ENCODE results near the gene HBA2. TPM values are rescaled to one million over a fixed set of nuclear protein-coding genes. Genes with fewer than 3 reads are reported as not detected.
A peak's percentile ranks its signal among the peaks of the same experiment; 100 is the strongest.
"Not testable (repeated sequence)": the region's sequence is repeated elsewhere in the genome, so short reads cannot be mapped to it uniquely, and the experiment has no call there.

The HBA2 gene
- total RNA-seq = not detected
- polyA plus RNA-seq (2013, experiment 1 of 2) = 34.7 TPM
- 325 TPM for polyA plus RNA-seq (2013, experiment 2 of 2)
- 0 to 13.1 (median 0.28) reads per million in 172 experiments for total RNA-seq

- H3K36me3 Mint-ChIP-seq (ENCODE audit: low read depth); H3K9me3 ChIP-seq (ENCODE audit: control insufficient read depth in 1 of 2, insufficient read depth in 1 of 2, low read length in 2 of 2); POLR2A ChIA-PET; DNase-seq; CTCF ChIA-PET; H3K27ac Mint-ChIP-seq; H3K36me3 ChIP-seq (ENCODE audit: insufficient read depth, low read length); H3K9me3 Mint-ChIP-seq; intact Hi-C loops (cut with DNase I, micrococcal nuclease); H3K27ac ChIP-seq (ENCODE audit: low read depth in 1 of 2, low read length in 2 of 2); H3K4me1 ChIP-seq (ENCODE audit: insufficient read depth, low read length); H3K4me3 ChIP-seq (ENCODE audit: low read length): not testable (repeated sequence)
- peaks cover 47 to 49% of the 10 kb centered on the region in 2 experiments for H3K27me3 ChIP-seq (ENCODE audit: control insufficient read depth in 1 of 2, insufficient read depth in 2 of 2, low read length in 2 of 2)
- peaks cover 13% of the 10 kb centered on the region for H3K4me1 Mint-ChIP-seq (ENCODE audit: low read depth)
- H3K27me3 Mint-ChIP-seq = peaks cover 71% of the 10 kb centered on the region
- H3K4me3 Mint-ChIP-seq = peak within 1 kb of the TSS; percentile 4
- peak; percentile 47 for ATAC-seq (ENCODE audit: poor library complexity)
Observed at GRCh38 chr16:172374-172941, at the start of gene HBA2. HBA2 (plus strand) TSS chr16:172876; CDS start chr16:172913, 37 bp downstream.

DNA sequence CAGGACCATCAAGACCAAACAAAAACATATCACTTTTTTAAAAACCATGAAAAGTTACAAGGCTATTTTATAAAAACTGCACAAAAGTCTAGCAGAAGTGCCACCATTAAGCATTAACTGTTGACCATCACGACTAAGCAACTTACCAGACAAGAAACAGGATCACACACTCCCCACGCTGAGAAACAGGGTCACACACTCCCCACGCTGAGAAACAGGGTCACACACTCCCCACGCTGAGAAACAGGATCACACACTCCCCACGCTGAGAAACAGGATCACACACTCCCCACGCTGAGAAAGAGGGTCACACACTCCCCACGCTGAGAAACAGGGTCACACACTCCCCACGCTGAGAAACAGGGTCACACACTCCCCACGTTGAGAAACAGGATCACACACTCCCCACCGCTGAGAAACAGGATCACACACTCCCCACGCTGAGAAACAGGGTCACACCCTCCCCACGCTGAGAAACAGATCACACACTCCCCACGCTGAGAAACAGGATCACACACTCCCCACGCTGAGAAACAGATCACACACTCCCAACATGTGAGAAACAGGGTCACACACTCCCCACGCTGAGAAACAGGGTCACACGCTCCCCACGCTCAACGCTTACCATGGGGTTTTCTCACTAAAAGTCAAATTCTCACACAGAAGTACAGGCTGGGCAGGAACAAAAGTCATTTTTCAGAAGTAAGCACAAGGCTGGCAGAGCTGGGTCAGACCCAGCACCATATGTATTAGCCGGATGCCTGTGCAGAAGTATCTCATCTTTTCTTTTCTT is 48.9 kb upstream of the HBA2 start:
- POLR2A ChIA-PET = interaction anchor here (0.6 kb wide), 1 partner anchor 66 kb away, joined by 3 read pairs; no protein-coding TSS in a partner anchor
- not testable (repeated sequence) for ATAC-seq (ENCODE audit: poor library complexity)

DNA sequence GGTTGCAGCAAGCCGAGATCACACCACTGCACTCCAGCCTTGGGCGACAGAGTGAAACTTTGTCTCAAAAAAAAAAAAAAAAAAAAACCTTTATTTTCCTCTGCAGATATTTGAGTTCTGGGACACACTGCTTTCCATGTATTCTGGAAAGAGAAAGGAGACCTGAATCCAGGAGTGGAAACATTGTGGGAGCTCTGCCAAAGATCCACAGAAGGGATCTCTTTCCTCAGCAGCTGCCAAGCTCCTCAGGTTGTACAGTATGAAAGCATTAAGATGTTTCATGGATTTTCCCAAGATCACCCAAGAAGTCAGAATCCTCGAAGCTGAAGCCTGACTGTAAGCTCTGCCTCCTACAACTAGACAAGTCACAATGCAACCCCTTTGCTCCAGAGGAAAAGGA is 47.7 kb upstream of the HBA2 start:
- intact Hi-C loops (cut with DNase I, micrococcal nuclease) = no loop called here
- H3K27ac Mint-ChIP-seq = no peak overlapping the region
- ATAC-seq (ENCODE audit: poor library complexity) (no peak), DNase-seq (no peak)
- no peaks in the 10 kb centered on the region for H3K27me3 Mint-ChIP-seq
- peaks cover 7% of the 10 kb centered on the region for H3K4me1 ChIP-seq (ENCODE audit: insufficient read depth, low read length)
- H3K9me3 Mint-ChIP-seq = no peaks in the 10 kb centered on the region
- no peaks in the 10 kb centered on the region for H3K27me3 ChIP-seq (ENCODE audit: control insufficient read depth in 1 of 2, insufficient read depth in 2 of 2, low read length in 2 of 2)
- peaks cover 12% of the 10 kb centered on the region for H3K4me1 Mint-ChIP-seq (ENCODE audit: low read depth)
- peaks cover 36% of the 10 kb centered on the region for H3K36me3 Mint-ChIP-seq (ENCODE audit: low read depth)
- CTCF ChIA-PET = interaction anchor here (0.9 kb wide), 1 partner anchor 24 kb away, joined by 3 read pairs; no protein-coding TSS in a partner anchor
- no peak overlapping the region for H3K27ac ChIP-seq (ENCODE audit: low read depth in 1 of 2, low read length in 2 of 2)
- peaks cover 2% of the 10 kb centered on the region for H3K36me3 ChIP-seq (ENCODE audit: insufficient read depth, low read length)
- H3K4me3 Mint-ChIP-seq = no peak overlapping the region
- H3K4me3 ChIP-seq (ENCODE audit: low read length) = no peak overlapping the region
- no peaks in the 10 kb centered on the region for H3K9me3 ChIP-seq (ENCODE audit: control insufficient read depth in 1 of 2, insufficient read depth in 1 of 2, low read length in 2 of 2)
- no peak for TF ChIP-seq CTCF (IDR thresholded peaks at IDR 0.05)
- POLR2A ChIA-PET = no interaction called here

More for the DNA sequence above, 48.9 kb upstream of the HBA2 start:
- H3K36me3 ChIP-seq (ENCODE audit: insufficient read depth, low read length); H3K9me3 Mint-ChIP-seq; H3K4me1 Mint-ChIP-seq (ENCODE audit: low read depth); H3K27me3 ChIP-seq (ENCODE audit: control insufficient read depth in 1 of 2, insufficient read depth in 2 of 2, low read length in 2 of 2); H3K4me3 ChIP-seq (ENCODE audit: low read length); H3K27ac Mint-ChIP-seq; H3K27ac ChIP-seq (ENCODE audit: low read depth in 1 of 2, low read length in 2 of 2); CTCF ChIA-PET; H3K27me3 Mint-ChIP-seq; H3K9me3 ChIP-seq (ENCODE audit: control insufficient read depth in 1 of 2, insufficient read depth in 1 of 2, low read length in 2 of 2); H3K4me3 Mint-ChIP-seq; H3K4me1 ChIP-seq (ENCODE audit: insufficient read depth, low read length); intact Hi-C loops (cut with DNase I, micrococcal nuclease): not testable (repeated sequence)
- DNase-seq = peak in 3 of 14 experiments; percentile 15 to 57 (median 32)
- H3K36me3 Mint-ChIP-seq (ENCODE audit: low read depth) = peaks cover 23% of the 10 kb centered on the region

GRCh38 chr16:129075-129474 is 43.6 kb upstream of the HBA2 start:
- no peak overlapping the region for H3K27ac ChIP-seq (ENCODE audit: low read depth in 1 of 2, low read length in 2 of 2)
- DNase-seq (no peak), ATAC-seq (ENCODE audit: poor library complexity) (no peak)
- no peak for TF ChIP-seq CTCF (IDR thresholded peaks at IDR 0.05)
- H3K4me3 Mint-ChIP-seq = no peak overlapping the region
- POLR2A ChIA-PET = no interaction called here
- H3K27me3 Mint-ChIP-seq = no peaks in the 10 kb centered on the region
- CTCF ChIA-PET = interaction anchor here (1.6 kb wide), 1 partner anchor 32 kb away, joined by 4 read pairs; no protein-coding TSS in a partner anchor
- H3K4me1 ChIP-seq (ENCODE audit: insufficient read depth, low read length) = peaks cover 7% of the 10 kb centered on the region
- no peaks in the 10 kb centered on the region for H3K27me3 ChIP-seq (ENCODE audit: control insufficient read depth in 1 of 2, insufficient read depth in 2 of 2, low read length in 2 of 2)
- peaks cover 25% of the 10 kb centered on the region for H3K36me3 Mint-ChIP-seq (ENCODE audit: low read depth)
- intact Hi-C loops (cut with DNase I, micrococcal nuclease) = no loop called here
- H3K4me3 ChIP-seq (ENCODE audit: low read length) = no peak overlapping the region
- no peaks in the 10 kb centered on the region for H3K9me3 ChIP-seq (ENCODE audit: control insufficient read depth in 1 of 2, insufficient read depth in 1 of 2, low read length in 2 of 2)
- no peaks in the 10 kb centered on the region for H3K36me3 ChIP-seq (ENCODE audit: insufficient read depth, low read length)
- H3K4me1 Mint-ChIP-seq (ENCODE audit: low read depth) = peaks cover 37% of the 10 kb centered on the region
- H3K9me3 Mint-ChIP-seq = no peaks in the 10 kb centered on the region
- H3K27ac Mint-ChIP-seq = no peak overlapping the region
